RKO (cell line): ENCODE measurements around the gene NPLOC4.
A peak's percentile ranks its signal among the peaks of the same experiment; 100 is the strongest.

Experiments
- DNase-seq: peaks from one replicate; pipeline ENCODE4 v3.0.0-alpha.2; 2016; ENCODE audit warnings: low spot score

NPLOC4 gene

DNA sequence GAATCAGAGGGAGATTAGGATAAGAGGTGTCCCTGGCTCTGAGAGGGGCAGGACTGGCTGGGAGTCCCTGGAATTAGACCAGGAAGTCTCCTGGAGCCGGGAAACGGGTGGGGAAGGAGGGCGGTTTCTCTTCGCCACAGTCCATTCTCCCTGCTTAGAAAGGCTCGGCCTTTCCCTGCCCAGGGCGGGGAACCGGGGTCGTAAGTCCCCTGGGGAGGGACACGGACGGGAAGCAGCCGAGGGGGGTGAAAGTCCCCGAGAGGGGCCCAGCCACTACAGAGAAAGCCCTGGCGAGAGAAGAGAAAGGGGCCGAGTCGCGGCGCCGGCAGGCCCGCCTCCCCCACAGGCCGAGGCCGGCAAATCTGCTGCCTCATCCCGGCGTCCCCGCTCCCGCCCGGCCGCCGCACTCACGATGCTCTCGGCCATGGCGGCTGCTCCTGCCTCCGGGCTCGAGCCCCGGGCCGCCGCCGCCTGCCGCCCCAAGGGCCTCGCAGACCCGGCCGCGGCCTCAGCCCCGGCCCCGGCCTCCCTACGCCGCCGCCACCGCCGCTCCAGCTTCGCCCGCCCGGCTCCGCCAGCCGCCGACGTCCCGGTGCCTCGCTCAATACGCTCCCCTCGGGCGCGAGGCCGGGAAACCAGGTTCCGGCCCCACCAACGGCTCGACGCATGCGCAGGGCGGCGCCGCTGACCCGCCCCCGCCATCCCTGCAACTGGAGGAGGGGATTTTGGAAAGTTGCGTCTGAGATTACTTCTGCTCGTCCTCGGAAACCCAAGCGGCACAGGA is at the start of gene NPLOC4, which contains the start of gene TSPAN10:
TSS of gene NPLOC4 (minus strand) at position 608 of the 784 bp plus-strand sequence. CDS start at position 426, 182 bp downstream.
TSS of gene TSPAN10 (plus strand) at position 692 of the 784 bp plus-strand sequence. CDS start 5,217 bp downstream, outside the sequence.
- peak; percentile 83 for DNase-seq

DNA sequence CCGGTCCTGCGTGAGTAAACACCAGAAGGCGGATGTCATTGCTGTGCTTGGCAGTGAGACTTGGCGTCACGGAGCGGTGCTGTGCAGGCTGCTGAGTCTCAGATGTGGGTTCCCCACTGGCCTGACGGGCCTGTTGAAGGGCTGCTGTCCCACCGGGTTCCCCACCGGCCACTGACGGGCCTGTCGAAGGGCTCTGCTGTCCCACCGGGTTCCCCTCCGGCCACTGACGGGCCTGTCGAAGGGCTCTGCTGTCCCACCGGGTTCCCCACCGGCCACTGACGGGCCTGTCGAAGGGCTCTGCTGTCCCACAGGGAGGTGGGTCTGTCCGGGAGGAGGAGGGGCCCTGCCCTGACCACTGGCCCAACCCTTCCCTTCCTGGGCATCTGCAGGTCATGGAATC is 49.7 kb upstream of the NPLOC4 start:
- DNase-seq = no peak

- peak; percentile 91 for DNase-seq
Measured at GRCh38 chr17:81685108-81685507, 48.2 kb upstream of the NPLOC4 start.

DNA sequence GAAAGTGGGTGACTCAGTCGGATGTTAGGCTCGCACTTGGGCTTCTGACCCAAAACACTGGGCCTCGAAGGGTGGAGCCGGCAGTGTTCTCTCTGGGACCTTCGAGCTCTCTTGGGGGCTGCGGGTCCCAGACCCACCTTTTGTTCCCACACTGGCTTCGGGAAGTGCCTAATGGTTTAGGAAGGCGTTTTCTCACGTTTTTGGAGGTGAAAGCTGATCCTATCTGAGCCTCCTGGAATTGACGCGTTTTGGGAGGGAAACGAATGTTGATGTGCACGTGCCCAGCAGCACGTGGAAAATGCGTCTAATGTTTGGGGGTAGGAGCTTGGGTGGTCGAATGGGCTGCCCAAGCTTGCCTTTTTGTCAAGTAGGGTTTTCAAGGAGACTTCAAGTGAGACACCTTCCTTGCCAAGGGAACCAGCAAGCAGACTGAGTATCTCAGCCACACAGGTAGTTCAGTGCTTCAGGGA is 47.6 kb upstream of the NPLOC4 start:
- no peak for DNase-seq

DNA sequence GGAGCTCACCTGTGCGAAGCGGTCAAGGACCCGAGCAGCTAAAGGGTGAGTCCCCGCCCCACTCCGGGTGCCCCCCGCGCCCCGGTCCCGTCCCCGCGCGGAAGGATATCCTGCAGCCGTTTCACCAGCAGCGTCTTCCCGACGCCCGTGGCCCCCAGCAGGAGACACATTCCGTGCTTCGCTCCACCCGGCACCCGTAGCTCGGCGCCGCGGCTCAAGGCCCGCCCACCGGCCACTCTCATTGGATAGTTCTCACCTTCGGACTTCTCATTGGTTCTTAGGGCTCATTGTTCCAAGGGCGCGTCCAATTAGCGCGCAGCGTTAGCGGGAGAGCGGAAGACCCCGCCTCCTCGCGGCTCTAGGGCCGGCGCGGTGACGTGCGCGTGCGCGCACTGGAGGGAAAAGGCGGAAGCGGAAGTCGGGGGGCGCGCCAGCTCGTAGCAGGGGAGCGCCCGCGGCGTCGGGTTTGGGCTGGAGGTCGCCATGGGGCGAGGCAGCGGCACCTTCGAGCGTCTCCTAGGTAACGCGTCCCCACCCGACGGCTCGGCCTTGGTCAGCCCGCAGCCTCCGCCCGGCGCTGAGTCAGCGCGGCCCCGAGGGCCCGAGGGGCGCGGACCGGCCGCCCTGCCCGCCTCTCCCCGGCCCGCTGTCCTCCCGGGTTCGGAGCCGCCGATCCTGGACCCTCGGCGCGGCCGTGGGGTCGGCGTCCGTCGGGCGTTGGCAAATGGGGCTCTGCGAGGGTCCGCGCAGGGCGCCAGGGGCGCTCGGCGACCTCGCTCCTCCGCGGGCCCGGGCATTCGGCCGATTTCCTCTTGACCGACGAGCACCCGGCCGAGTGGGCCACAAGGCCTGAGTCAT is 46.9 kb upstream of the NPLOC4 start, which contains the start of the genes ARL16 and HGS:
TSS of gene ARL16 (minus strand) at position 214 of the 858 bp plus-strand sequence. CDS start at position 170, 44 bp downstream.
TSS of gene HGS (plus strand) at position 428 of the 858 bp plus-strand sequence. CDS start at position 484, 56 bp downstream.
- DNase-seq = peak; percentile 98

- DNase-seq = no peak
Measured at GRCh38 chr17:81683208-81683583, 46.3 kb upstream of the NPLOC4 start.

DNA sequence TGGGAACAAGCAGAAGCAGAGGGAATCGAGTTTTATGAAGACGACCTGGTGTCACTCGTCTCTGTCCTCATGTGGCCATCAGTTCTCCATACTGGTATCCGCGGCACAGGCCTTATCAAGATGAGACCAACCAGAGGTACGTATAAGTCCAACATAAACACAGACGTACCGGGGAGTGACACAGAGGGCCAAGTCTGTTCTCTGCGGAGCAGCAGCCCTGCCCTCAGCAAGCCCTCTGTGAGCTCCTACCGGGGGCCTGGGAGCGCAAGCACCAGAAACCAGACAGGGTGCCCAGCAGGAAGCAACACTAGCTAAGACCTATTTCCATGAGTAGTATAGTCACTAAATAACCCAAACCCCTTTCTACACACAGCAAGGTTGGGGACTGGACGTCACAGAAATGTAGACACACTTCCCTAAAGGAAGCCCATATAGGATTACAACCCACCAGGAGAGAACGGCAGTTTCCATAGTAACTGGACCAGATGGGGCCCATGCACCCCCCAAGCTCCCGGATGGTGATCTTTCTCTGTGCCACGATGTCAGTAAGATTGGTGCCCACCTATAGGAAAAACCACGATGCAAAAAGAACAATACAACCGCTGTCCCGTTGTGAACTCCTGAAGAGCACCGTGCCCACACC is 45.8 kb upstream of the NPLOC4 start:
- DNase-seq = peak; percentile 45

- DNase-seq = no peak
Measured at GRCh38 chr17:81681672-81682071, 44.8 kb upstream of the NPLOC4 start.

DNA sequence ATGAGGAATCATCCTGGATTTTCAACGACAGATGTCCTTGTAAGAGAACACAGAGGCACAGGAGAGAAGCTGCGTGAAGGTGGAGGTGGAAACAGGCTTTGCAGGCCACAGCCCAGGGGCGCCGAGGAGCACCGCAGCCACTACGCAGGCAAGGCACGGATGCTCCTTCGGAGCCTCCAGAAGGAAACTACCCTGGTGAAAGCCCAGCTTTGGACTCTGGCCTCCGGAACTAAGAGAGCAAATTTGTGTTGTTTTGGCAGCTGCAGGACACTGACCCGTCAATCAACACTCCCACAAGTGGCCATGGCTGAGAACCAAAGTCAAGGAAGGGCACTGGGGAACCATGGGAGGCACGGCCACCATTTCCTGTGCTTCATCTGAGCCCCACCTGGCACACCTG is 43.2 kb upstream of the NPLOC4 start:
- no peak for DNase-seq

GRCh38 chr17:81676906-81677305 is 40.0 kb upstream of the NPLOC4 start:
- no peak for DNase-seq

DNA sequence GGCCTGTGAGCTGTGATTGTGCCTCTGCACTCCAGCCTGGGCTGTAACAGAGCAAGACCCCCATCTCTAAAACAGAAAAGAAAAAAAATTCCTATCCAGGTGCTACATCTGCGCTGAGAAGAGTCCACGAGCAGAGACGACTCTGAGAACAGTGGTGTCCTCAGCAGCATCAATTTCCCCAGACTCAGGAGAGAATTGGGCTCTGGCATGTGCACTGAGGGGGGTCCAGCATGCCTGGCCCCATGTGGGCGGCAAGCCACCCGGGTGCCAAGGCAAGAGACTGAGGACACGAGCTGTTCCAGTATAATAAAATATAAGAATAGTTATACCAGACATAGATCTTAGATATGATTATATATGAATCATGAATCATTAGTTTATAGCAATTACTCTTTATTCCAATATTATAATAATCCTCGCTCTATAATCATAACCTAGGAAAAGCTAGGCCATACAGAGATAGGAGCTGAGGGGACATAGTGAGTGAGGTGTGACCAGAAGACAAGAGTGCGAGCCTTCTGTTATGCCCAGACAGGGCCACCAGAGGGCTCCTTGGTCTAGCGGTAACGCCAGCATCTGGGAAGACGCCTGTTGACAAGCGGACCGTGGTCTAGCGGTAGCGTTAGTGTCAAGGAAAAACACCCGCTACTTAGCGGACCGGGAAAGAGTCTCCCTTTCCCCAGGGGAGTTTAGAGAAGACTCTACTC is 38.8 kb upstream of the NPLOC4 start:
- peak; percentile 50 for DNase-seq

DNA sequence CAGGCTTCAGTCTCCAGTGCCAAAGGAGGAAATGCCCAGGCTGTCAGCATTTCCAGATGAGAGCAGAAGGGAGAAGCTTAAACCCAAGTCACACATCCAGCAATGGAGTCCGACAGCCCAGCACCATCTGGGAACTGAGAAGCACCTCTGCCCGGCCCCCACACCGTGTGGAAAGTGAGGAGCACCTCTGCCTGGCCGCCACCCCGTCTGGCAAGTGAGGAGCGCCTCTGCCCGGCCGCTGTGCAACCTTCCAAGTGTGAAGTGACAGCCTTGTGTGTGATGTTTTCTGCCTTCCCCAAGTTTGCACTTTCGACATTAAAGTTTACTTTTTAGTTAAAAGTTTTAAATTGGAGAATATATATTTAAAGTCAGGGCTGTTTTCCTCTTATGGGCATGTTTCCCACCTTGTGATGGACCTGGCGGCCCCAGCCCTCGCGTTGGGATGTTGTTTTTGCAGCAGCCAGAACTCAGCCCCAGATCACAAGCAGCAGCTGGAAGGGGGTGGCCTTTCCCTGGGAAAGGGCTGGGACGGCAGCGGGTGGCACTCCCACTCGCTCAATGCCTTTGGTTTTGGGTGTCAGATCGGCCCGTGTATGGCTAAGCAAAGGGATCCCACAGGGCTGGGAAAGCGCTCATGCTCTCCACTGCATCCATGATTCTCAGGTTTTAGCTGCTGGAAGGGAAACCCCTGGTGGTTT is 36.8 kb upstream of the NPLOC4 start:
- no peak for DNase-seq

DNA sequence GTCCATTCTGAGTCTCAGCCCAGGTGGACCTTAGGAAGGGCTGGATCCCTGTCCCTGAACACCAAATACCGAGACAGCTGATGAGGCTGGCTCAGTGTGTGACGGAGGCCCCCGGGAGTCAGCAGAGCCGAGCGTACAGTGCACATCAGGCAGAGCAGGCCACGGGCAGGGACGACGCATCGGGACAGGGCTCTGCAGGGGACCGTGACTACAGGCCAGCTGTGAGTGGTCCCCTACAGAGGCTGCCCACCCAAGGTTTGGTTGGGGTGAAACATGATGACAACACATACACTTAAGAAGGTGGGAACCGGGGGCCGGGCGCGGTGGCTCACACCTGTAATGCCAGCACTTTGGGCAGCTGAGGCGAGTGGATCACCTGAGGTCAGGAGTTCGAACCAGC is 36.0 kb upstream of the NPLOC4 start:
- DNase-seq = no peak

GRCh38 chr17:81672504-81672903 is 35.6 kb upstream of the NPLOC4 start:
- no peak for DNase-seq

GRCh38 chr17:81667754-81668153 is 30.8 kb upstream of the NPLOC4 start:
- DNase-seq = peak; percentile 78

DNA sequence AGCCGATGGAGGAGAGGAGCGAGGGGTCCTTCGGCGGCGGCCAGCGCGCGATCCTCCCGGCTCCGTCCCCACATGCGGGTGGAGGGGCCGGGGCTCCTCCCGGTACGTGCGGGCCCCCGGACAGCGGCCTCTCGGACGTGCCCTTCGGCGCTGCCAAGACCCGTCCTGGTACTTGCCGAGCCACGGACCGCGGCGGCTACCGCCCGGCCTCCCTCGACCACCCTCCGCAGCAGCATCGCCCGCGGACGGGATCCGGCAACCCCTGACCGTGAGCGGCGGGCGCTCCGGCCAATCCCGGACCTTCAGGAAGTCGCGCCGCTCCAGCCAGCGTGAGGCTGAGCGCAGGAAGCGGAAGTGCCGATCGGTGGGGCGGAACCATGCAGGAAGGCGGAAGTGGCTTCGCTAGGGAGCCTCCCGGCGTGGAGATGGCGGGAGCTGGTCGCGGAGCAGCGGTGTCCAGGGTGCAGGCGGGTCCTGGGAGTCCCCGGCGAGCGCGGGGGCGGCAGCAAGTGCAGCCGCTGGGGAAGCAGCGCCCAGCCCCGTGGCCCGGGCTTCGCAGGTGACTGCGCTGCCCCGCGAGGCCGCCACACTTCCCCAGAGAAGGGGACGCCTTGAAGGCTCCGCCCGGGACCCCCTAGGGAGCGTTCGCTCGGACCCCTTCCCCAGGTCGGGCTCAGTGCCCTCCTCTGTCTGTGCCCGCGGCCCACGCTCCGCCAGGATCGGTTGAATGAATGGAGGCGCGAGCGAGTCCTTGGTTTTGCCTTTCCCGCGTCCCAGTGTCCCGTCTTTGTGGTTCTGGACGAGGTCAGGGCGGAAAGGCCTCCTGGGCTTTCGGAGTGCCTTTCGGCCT is 29.7 kb upstream of the NPLOC4 start, which contains the start of the genes CCDC137 and OXLD1:
TSS of gene CCDC137 (plus strand) at position 396 of the 850 bp plus-strand sequence. CDS start at position 426, 30 bp downstream.
TSS of gene OXLD1 (minus strand) at position 264 of the 850 bp plus-strand sequence. CDS start at position 236, 28 bp downstream.
- DNase-seq = peak; percentile 94

GRCh38 chr17:81666092-81666341 is 29.1 kb upstream of the NPLOC4 start:
- DNase-seq = no peak

DNA sequence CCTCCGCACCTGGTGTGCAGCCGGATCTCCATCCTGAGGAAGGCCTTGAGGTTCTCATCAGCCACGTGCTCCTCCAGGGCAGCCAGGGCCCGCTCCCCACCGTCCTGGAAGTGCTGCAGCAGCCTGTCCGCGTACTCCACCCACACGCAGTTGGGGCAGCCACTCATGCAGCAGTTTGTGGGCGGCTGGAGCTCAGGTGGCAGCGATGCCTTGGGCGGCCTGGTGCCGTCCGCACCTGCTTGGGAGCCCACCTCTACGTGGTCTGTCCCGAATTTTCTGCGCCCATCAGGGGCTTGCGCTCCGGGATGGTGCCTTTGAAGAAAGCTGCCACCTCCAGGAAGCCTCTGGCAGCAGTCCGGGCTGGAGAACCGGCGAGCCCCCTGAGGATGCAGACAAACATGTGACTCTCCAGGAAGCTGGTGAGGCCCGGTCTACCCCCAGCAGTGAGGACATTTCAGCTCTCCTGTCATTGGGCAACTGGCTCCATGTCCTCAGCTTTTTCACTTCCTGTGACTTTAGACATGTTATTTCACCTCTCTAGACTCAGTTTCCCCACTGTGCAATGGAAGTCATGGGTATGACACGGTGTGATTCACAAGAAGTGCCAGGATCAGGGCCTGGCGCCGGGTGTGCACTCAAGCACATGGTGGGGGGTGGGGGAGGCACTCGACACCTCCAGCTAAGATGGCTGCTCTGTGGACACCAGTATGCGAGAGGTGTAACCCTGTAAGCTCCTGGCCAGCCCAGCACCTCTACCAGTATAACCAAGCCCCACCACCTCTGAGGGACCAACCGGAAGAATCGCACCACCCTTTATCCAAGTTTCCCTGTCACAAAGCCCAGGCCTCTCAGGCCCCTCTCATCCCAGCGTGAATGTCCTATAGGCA is 28.5 kb upstream of the NPLOC4 start:
- DNase-seq = peak; percentile 66

DNA sequence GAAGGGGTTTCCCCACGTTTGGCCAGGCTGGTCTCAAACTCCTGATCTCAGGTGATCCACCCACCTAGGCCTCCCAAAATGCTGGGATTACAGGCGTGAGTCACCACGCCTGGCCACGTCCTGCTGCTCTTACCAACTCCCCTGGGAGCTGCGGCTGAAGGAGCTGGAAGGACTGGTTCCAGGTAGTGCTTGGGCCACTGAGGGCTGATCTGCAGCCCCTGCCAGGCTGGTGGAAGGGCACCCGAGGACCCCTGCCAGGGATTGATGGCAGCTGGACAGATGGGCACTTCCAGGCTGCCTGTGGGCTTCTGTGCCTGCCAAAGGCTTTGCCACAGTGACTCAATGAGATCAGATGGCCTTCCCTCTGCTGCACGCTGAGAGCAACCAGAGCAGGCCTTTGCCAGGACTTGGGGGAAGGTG is 27.1 kb upstream of the NPLOC4 start:
- no peak for DNase-seq
